GM23248 (cell line): ENCODE results near the gene FGL2.

Experiments
- EZH2 ChIP-seq: fragments of 200-600 bp; sonication (generic); IDR thresholded peaks from 2 replicates; pipeline ENCODE4 v1.6.1; 2018; ENCODE audit warnings: antibody characterized with exemption, mild to moderate bottlenecking; ENCODE audit not compliant: insufficient read depth, poor library complexity, severe bottlenecking
- EZH2phosphoT487 ChIP-seq: fragments of 200-600 bp; sonication (generic); IDR thresholded peaks from 2 replicates; pipeline ENCODE4 v1.6.1; 2018; ENCODE audit warnings: antibody characterized with exemption, moderate library complexity, mild to moderate bottlenecking, low read depth; ENCODE audit not compliant: insufficient read depth

- TF ChIP-seq EZH2 (no peak), EZH2phosphoT487 (no peak)
Observed at GRCh38 chr7:77232467-77232866, 32.8 kb upstream of the FGL2 start.
